HG03280 (cell line): ENCODE results near the gene PRDM16.

Source experiments
- ATAC-seq: cut with Tn5 transposase; IDR thresholded peaks from one replicate; pipeline ENCODE4 v1.9.1; 2021; ENCODE audit warnings: mild to moderate bottlenecking, moderate library complexity; ENCODE audit not compliant: unreplicated experiment

Gene PRDM16

GRCh38 chr1:3417934-3418333 is 348.9 kb downstream of the PRDM16 start:
- no peak for ATAC-seq

- ATAC-seq: no peak
Observed at GRCh38 chr1:3418600-3418999, 349.6 kb downstream of the PRDM16 start.

DNA sequence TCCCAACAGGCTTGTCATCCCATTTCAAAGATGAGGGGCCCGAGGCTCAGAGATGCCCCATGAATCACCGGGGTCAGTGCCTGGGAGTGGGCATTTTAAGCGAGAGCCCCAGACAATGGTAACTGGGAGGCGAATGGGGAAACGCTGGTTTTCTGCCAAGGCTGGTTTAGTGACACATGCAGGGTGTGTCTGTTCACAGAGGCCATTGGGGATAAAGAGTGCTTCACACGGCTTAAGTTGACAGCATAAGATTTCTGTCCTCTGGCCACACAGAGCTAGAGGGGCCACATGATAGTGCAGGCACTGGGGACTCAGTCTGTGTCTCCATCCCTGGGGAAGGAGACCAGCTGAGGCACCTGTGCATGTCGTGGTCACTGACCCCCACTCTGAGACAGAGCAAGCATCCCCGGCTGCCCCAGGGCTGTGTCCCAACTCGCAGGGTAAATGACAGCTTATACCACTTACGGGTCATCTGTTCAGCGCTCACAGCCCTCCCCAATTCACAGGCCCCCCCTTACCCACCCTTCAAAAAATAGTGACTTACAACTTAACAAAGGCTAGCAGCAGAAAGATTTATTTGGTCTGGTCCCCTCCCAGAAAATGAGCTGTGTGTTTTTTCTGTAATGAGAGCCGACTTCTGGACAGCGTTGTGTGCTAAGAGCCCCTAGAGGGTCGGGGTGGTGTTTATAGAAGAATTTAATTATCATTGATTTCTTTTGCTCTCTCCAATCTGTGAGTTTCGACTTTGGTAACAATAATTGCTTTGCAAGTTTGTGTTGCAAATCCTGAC is 350.6 kb downstream of the PRDM16 start:
- no peak for ATAC-seq

- no peak for ATAC-seq
Observed at GRCh38 chr1:3420218-3420951, 351.4 kb downstream of the PRDM16 start.

- ATAC-seq: no peak
Observed at GRCh38 chr1:3422638-3423037, 353.6 kb downstream of the PRDM16 start.

DNA sequence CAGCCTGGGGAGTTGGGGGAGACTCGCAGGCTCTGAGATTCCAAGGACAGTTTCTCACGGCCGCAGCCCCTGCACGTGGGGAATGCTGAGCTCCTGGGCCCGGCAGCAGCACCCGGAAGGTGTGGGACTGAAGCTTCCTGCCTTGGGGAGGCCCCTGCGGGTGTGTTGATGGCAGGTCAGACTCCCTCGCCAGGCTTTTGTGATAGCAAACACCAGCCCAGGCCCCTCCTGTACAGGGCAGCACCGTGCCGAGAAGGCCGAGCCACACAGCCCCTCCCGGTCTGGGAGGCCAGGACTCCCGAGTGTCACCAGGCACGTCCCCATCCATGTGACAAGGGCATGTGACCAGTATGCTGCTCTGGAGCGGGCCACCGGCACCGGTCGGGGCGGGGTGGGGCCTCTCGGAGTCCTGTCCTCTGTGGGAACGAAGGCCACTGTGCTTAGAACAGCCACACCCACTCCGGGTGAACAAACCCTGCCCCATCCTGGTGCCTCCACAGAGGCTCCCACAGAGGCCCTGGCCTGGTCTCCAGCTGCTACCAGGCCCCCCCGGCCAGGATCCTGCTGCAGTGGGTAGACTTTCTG is 354.3 kb downstream of the PRDM16 start:
- ATAC-seq: no peak

DNA sequence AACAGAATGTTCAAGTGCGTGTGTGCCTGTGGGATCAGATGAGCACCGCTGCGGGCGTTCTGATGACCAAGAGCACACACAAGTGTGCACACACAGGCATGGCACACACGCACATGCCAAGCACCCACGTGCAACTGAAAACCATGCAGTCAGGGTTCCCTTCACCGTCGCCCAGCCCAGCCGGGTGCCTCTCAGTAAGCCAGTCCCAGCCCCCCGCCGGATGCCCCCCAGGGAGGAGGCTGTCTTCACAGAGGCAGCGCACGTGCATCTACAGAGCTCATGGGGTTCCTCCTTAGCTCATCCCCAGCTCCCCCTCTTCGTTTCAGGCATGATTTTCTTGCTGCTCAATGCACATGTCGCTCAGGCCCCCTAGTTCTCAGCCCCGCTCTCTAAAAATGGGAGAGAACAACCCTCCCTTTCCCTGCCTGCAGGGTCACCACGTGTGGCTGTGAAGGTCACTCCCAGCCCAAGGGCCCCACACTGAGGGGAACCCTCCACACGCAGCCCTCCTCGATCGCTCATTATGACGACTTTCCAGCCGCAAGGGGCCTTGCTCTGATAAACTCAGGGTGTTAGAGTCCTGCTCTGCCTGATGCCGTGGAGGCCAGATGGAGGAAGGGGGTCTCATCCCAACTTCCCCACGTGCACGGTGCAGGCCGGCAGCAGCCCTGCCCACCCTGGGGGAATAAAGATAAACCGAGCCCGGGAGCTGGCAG is 355.1 kb downstream of the PRDM16 start:
- ATAC-seq: no peak

DNA sequence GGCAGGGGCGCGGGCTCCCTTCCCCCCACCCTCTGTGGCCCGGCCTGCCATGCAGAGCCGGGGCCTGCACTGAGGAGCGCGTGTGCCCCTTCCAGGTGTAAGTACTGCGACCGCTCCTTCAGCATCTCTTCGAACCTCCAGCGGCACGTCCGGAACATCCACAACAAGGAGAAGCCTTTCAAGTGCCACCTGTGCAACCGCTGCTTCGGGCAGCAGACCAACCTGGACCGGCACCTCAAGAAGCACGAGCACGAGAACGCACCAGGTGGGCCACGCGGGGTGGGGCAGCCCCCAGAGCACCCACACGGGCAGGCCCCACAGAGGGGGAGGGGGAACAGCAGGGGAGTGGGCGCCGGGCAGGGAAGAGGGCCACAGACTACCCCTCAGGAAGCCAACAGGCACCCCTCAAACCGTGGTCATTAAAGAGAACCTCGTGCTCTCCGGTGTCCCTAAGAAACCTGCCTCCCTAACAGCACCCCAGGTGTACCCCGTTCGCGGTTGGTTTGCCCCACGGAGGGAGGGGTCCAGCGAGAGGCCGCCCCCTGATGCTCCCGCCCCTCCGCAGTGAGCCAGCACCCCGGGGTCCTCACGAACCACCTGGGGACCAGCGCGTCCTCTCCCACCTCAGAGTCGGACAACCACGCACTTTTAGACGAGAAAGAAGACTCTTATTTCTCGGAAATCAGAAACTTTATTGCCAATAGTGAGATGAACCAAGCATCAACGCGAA is 356.6 kb downstream of the PRDM16 start:
- ATAC-seq: no peak

- ATAC-seq: no peak
Observed at GRCh38 chr1:3426956-3427535, 358.0 kb downstream of the PRDM16 start.

DNA sequence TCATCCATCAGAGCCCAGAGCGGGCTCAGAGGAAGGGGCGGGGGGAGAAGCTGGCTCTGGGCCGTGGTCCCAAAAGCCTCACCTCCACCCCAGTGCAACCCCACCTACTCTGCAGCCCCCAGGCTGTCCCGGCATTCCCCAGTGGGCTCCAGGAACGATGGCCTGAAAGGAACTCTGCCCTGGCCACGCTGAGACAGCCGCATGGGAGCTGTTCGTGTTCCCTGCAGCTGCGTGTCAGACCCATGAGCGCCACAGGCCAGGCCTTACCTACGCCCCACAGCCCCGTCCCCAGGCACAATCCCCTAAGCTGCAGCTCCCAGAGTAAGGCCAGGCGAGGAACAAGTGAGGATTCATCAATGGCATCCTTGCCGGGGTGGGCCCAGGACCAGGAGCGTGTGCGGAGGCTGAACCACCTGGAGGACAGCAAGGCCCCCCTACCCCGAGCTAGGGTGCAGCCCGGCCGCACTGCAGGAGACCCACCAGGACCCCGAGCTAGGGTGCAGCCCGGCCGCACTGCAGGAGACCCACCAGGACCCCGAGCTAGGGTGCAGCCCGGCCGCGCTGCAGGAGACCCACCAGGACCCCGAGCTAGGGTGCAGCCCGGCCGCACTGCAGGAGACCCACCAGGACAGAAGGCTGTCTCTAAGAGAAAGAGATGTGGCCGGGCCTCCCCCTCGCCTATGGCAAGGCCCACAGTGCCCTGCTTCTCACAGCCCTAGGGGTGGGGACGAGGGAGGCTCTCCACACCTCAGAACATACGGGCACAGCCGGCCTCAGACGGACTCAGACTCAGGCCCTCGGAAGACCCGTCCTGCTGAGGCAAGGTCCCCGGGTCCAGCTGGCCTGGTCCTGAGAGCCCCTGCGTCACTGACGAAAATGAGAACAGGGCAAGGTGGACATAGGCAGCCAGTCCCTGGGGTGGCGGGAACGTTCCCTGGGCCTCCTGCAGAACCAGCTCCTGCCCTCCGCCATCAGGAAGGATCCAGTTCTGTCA is 359.0 kb downstream of the PRDM16 start:
- ATAC-seq: no peak

DNA sequence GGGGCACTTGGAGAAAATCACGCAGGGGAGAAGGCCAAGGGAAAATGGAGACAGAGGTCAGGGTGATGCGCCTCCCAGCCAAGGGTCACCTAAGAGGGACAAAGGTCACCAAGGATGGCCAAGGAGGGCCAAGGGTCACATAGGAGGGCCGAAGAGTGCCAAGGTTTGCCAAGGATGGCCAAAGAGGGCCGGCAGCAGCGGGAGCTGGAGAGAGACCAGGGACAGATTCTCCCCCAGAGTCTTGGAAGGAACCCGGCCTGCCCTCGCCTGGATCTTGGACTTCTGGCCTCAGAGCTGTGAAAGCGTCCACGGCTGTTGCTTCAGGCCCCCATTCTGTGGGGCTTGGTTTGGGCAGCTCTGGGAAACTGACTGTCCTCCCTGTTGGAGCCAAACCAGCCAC is 359.9 kb downstream of the PRDM16 start:
- no peak for ATAC-seq

DNA sequence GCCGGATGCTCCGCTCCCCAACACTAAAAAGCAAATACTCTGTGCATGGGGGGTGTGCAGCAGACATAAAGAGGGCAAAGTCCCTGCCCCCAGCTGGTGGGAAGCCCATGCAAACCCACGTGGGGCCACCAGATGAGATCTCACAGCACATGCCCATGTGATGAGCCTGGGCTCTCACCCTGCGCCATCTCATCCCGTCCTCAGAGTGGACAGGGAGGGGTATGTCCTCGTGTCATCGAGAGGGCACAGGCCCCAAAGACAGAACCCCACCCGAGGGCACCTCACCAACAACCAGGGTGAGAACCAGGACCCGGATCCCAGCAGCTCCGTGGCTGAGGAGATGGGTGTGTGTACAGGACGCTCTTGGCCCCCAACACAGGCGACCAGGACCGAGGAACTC is 360.3 kb downstream of the PRDM16 start:
- ATAC-seq: no peak

DNA sequence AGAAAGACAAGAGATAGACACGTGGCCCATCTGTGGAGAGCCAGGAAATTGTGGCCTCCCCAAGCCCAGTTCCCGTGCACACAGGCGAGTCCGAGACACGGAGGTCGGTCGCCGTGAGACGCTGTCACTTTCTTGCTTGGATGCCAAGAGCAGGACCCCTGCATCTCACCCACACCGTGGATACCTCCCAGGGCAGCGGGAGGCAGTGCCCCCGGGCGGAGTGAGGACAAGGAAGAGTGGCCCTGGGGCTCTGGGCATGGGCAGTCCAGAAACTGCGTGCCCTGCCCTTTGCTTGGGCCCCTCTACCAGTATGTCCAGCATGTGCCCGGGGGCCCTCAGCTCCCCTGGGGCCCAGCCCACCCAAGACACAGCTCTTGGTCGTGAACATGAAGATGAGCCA is 360.8 kb downstream of the PRDM16 start:
- no peak for ATAC-seq

GRCh38 chr1:3430406-3430805 is 361.4 kb downstream of the PRDM16 start:
- no peak for ATAC-seq

DNA sequence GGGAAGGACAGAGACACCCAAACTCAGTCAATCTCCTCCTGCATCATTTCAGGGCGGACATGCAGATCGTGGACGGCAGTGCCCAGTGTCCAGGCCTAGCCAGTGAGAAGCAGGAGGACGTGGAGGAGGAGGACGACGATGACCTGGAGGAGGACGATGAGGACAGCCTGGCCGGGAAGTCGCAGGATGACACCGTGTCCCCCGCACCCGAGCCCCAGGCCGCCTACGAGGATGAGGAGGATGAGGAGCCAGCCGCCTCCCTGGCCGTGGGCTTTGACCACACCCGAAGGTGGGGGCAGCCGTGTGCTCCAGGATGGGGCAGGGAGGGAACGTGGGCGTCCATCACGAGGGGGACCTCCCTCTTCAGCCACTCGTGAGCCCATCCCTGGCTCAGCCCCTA is 361.8 kb downstream of the PRDM16 start:
- no peak for ATAC-seq

DNA sequence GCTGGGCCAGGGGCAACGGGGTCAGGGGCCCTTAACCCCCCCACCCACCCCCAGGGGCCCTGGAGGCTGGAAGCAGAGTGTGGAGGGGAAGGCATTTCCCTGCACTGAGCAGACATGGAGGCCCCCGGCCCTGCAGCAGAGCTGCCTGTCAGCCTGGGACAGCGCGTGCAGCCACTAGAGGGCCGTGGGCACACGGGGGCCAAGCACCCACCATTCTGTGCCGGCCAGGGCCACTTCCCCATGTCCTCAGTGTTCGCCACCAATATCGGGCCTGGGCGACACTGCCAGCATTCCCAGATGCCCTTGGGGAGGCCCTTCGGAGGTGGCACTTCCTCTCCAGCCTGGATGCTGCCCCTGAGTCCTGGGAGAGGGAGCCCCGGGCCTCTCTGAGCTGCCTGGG is 362.3 kb downstream of the PRDM16 start:
- ATAC-seq: no peak

DNA sequence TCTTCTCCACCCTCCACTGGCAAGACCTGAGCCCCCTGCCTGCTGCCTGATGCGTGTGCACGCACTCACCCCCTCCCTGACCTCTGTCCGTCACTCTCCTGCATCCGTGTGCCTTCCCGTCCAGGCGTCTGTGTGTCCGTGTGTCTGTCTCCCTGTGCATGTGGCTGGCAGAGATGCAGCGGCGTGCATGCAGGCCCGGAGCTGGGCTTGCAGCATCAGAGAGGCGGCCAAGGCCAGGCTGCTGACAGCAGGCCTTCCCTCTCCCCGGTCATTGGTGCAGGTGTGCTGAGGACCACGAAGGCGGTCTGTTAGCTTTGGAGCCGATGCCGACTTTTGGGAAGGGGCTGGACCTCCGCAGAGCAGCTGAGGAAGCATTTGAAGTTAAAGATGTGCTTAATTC is 362.7 kb downstream of the PRDM16 start:
- ATAC-seq: no peak

DNA sequence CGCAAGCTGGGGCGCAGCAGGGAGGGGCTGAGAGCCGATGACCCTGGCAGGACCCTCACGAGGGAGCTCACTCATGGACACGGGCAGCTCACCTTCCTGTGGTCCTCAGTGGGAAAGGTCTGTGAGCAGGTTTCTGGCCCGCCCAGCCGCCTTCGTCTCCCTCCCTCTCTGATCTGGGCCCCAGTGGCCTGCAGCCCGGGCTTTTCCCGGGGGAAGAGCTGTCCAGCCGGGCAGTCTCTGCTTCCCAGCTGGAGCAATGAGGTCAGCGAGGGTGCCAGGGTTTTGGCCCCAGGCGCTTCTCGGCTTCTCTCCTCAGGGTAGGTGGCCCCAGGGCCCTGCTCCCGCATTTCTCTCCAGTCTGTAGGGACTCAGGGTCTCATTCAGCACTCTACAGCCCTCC is 363.3 kb downstream of the PRDM16 start:
- ATAC-seq: no peak

GRCh38 chr1:3433076-3433475 is 364.1 kb downstream of the PRDM16 start:
- no peak for ATAC-seq
